ENCODE measurements around the gene GJA10. TPM values are rescaled to one million over a fixed set of nuclear protein-coding genes. Genes with fewer than 3 reads are reported as not detected.

The GJA10 gene
- polyA plus RNA-seq, 1 of the 3 experiments (the other 2 are of a cell fraction): not detected

GRCh38 chr6:89939144-89939543 is 44.9 kb downstream of the GJA10 start (continued):
- TF ChIP-seq REST (IDR thresholded peaks at IDR 0.05; ENCODE audit: low read depth, low read length) (no peak), IRF3 (IDR thresholded peaks at IDR 0.05; ENCODE audit: low read depth, low read length) (no peak), USF2 (IDR thresholded peaks at IDR 0.05; ENCODE audit: borderline replicate concordance, low read depth, low read length) (no peak)

GRCh38 chr6:89940225-89941027 is 46.2 kb downstream of the GJA10 start:
- no peaks in the 10 kb centered on the region for H3K27me3 ChIP-seq (ENCODE audit: insufficient read depth)
- no peaks in the 10 kb centered on the region for H3K9me2 ChIP-seq
- no peaks in the 10 kb centered on the region for H4K20me1 ChIP-seq (ENCODE audit: insufficient read depth)
- CTCF ChIA-PET: interaction anchor here (0.5 to 6.3 kb wide), 85 partner anchors 9 to 576 kb away, joined by 3 to 169 read pairs (median 4); no protein-coding TSS in a partner anchor
- no peaks in the 10 kb centered on the region; a peak in 1 of 4 replicates for H3K4me1 ChIP-seq (ENCODE audit: control insufficient read depth in 1 of 2, insufficient read depth in 2 of 2, low read depth in 1 of 2, low read length in 1 of 2)
- POLR2A ChIA-PET: interaction anchor here (0.6 to 1.4 kb wide), 5 partner anchors 26 to 545 kb away, joined by 3 to 5 read pairs (median 3); no protein-coding TSS in a partner anchor
- no peak overlapping the region for H3K27ac ChIP-seq (ENCODE audit: low read depth in 2 of 2, low read length in 1 of 2)
- DNase-seq: peak; percentile 83
- H3K4me2 ChIP-seq: no peak overlapping the region
- H2AFZ ChIP-seq (ENCODE audit: low read depth): no peak overlapping the region
- H3K9me3 ChIP-seq: no peaks in the 10 kb centered on the region
- H3K4me3 ChIP-seq (ENCODE audit: low read depth in 2 of 2, low read length in 1 of 2): no peak overlapping the region; a peak in 1 of 4 replicates
- no peaks in the 10 kb centered on the region for H3K79me2 ChIP-seq (ENCODE audit: insufficient read depth)
- H3K9ac ChIP-seq: no peak overlapping the region
- WGBS (ENCODE audit: low lambda C conversion rate): 28% methylated on average over 7 of the region's 9 CpGs
- no peaks in the 10 kb centered on the region for H3K36me3 ChIP-seq (replicated peaks in 1 of 2; ENCODE audit: control insufficient read depth in 1 of 2, insufficient read depth in 2 of 2, low read length in 1 of 2)
- H3F3A ChIP-seq (replicated peaks; ENCODE audit: insufficient read depth): no peaks in the 10 kb centered on the region
- TF ChIP-seq PBX3 (IDR thresholded peaks at IDR 0.05) (no peak), USF1 (IDR thresholded peaks at IDR 0.05; ENCODE audit: borderline replicate concordance, low read depth) (no peak), NRF1 (IDR thresholded peaks at IDR 0.05; ENCODE audit: low read depth, low read length) (0 out of 2 replicates have a peak, but pooled peaks have one; percentile 8), FOSL2 (IDR thresholded peaks at IDR 0.05; ENCODE audit: borderline replicate concordance, low read depth) (no peak), TAF1 (IDR thresholded peaks at IDR 0.05; ENCODE audit: borderline replicate concordance, low read depth, low read length) (no peak), MXI1 (IDR thresholded peaks at IDR 0.05; ENCODE audit: low read depth, low read length) (peak; percentile 31; the same call in 1 of the 2 replicates), CTCF (IDR thresholded peaks at IDR 0.05) (peak; percentile 82), CHD2 (IDR thresholded peaks at IDR 0.05; ENCODE audit: low read length, partially characterized antibody) (no peak), SIN3A (IDR thresholded peaks at IDR 0.05; ENCODE audit: borderline replicate concordance, low read depth, low read length) (no peak), FOXM1 (IDR thresholded peaks at IDR 0.05; ENCODE audit: low read depth) (no peak), EP300 (IDR thresholded peaks at IDR 0.05; ENCODE audit: borderline replicate concordance in 1 of 2, low read depth in 1 of 2, low read length in 1 of 2) (no peak)
